ENCODE measurements around the gene SH3GLB2. TPM values are rescaled to one million over a fixed set of nuclear protein-coding genes. Genes with fewer than 3 reads are reported as not detected.
A peak's percentile ranks its signal among the peaks of the same experiment; 100 is the strongest.

Gene SH3GLB2
- total RNA-seq = 31.3 TPM

- ATAC-seq (peak; percentile 95), DNase-seq (ENCODE audit: low spot score) (peak; percentile 97)
These were observed at the start of gene SH3GLB2 for GRCh38 chr9:129028192-129028966. Gene SH3GLB2, minus strand, starts transcription at chr9:129028331. Its CDS starts 177 bp downstream, at chr9:129028154.

GRCh38 chr9:129077236-129077635, 49.1 kb upstream of the SH3GLB2 start:
- no peak for ATAC-seq
- DNase-seq (ENCODE audit: low spot score) = peak; percentile 72

GRCh38 chr9:129076640-129077037, 48.5 kb upstream of the SH3GLB2 start:
- ATAC-seq = no peak
- no peak for DNase-seq (ENCODE audit: low spot score)

GRCh38 chr9:129075996-129076639, 48.0 kb upstream of the SH3GLB2 start:
- DNase-seq (ENCODE audit: low spot score) (peak; percentile 87), ATAC-seq (peak; percentile 60)

- ATAC-seq (no peak), DNase-seq (ENCODE audit: low spot score) (no peak)
These were observed 46.0 kb upstream of the SH3GLB2 start for GRCh38 chr9:129074106-129074505.

- ATAC-seq (no peak), DNase-seq (ENCODE audit: low spot score) (no peak)
These were observed 45.3 kb upstream of the SH3GLB2 start for GRCh38 chr9:129073404-129073803.

GRCh38 chr9:129072171-129072570, 44.0 kb upstream of the SH3GLB2 start:
- DNase-seq (ENCODE audit: low spot score) (no peak), ATAC-seq (no peak)

- ATAC-seq = no peak
- no peak for DNase-seq (ENCODE audit: low spot score)
These were observed 43.5 kb upstream of the SH3GLB2 start for GRCh38 chr9:129071526-129072126.

GRCh38 chr9:129070696-129071525, 42.8 kb upstream of the SH3GLB2 start:
- no peak for ATAC-seq
- no peak for DNase-seq (ENCODE audit: low spot score)

GRCh38 chr9:129069862-129070641, 41.9 kb upstream of the SH3GLB2 start:
- DNase-seq (ENCODE audit: low spot score) (peak; percentile 95), ATAC-seq (peak; percentile 86)

GRCh38 chr9:129068990-129069861, 41.1 kb upstream of the SH3GLB2 start:
- peak; percentile 90 for DNase-seq (ENCODE audit: low spot score)
- peak; percentile 79 for ATAC-seq

- ATAC-seq (no peak), DNase-seq (ENCODE audit: low spot score) (no peak)
These were observed 40.0 kb upstream of the SH3GLB2 start for GRCh38 chr9:129068110-129068509.

GRCh38 chr9:129064499-129064908, 36.4 kb upstream of the SH3GLB2 start:
- ATAC-seq (peak; percentile 78), DNase-seq (ENCODE audit: low spot score) (peak; percentile 94)

- no peak for DNase-seq (ENCODE audit: low spot score)
These were observed 34.9 kb upstream of the SH3GLB2 start for GRCh38 chr9:129063061-129063460.

GRCh38 chr9:129060991-129061390, 32.9 kb upstream of the SH3GLB2 start:
- ATAC-seq (no peak), DNase-seq (ENCODE audit: low spot score) (no peak)

More at GRCh38 chr9:129063061-129063460, 34.9 kb upstream of the SH3GLB2 start:
- no peak for ATAC-seq

- ATAC-seq = no peak
These were observed 32.0 kb upstream of the SH3GLB2 start for GRCh38 chr9:129059796-129060785.

GRCh38 chr9:129058965-129059795, 31.0 kb upstream of the SH3GLB2 start:
- DNase-seq (ENCODE audit: low spot score) = no peak
- ATAC-seq = peak; percentile 42

More at GRCh38 chr9:129059796-129060785, 32.0 kb upstream of the SH3GLB2 start:
- DNase-seq (ENCODE audit: low spot score) = no peak
